SU-DHL-6 (cell line): ENCODE measurements around the gene URM1.

Experiments used
- CTCF ChIP-seq: fragments of 200-600 bp; sonication (generic); IDR thresholded peaks from one replicate; pipeline ENCODE4 v1.5.1; 2017; ENCODE audit warnings: antibody characterized with exemption, mild to moderate bottlenecking, low read length, moderate library complexity; ENCODE audit not compliant: insufficient read depth, poor library complexity, severe bottlenecking
- EZH2phosphoT487 ChIP-seq: fragments of 200-600 bp; sonication (generic), shearing (Covaris generic); conservative IDR thresholded peaks from 2 replicates; pipeline ENCODE4 v1.6.1; 2018; ENCODE audit warnings: mild to moderate bottlenecking, antibody characterized with exemption, low read length, moderate library complexity, mixed read lengths

GRCh38 chr9:128340691-128341434 is 30.3 kb upstream of the URM1 start:
- TF ChIP-seq CTCF (no peak), EZH2phosphoT487 (no peak)
